ENCODE results near the gene CHN2.
"Not testable (repeated sequence)": the region's sequence is repeated elsewhere in the genome, so short reads cannot be mapped to it uniquely, and the experiment has no call there.

The CHN2 gene

DNA sequence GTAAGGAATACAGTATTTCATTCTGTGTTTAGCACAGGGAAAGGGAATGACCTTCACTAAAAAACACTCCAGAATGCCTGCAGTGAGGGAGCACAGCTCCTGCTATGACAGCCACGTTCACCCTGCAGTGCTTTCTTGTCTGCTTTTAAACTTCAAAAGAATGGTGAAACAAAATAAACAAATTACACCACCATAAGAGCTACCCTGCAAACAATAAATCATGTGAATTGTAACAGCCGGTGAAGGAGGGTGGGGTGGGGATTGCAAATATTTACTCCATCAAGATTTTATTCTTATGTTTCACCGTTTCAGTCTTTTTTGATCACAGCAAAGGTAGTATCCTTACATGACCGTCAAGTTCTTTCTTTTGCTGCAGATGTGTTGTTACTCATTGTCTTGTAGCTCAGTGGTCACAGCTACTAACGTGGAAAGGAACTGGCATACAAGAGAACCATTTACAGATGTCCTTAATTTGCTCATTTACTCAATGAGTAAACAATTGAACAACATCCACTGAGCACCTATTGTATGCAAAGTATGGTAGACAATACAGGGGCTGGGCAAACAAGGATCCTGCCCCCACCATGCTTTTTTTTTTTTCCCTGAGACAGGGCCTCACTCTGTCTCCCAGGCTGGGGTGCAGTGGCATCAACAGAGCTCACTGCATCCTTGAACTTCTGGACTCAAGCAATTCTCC is 4.1 kb upstream of the CHN2 start:
- no peak for DNase-seq

DNA sequence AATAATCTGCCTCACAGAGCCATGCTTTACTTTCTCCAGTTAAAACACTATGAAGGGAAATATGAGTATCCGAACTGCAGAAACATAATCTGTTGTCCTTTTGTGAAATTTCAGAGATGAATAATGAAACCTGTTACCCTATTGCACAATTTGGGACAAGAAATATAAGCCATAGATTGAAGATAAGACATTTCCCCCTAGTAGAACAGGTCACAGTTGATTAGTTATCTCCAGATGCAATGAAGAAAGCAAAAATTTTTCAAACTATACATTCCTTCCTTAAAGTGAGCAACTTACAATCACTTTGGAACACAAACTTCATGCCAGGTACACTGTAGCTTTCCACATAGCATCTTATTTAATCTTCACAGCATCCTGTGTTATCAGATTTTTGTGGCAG is 2.3 kb upstream of the CHN2 start:
- no peak for DNase-seq

DNA sequence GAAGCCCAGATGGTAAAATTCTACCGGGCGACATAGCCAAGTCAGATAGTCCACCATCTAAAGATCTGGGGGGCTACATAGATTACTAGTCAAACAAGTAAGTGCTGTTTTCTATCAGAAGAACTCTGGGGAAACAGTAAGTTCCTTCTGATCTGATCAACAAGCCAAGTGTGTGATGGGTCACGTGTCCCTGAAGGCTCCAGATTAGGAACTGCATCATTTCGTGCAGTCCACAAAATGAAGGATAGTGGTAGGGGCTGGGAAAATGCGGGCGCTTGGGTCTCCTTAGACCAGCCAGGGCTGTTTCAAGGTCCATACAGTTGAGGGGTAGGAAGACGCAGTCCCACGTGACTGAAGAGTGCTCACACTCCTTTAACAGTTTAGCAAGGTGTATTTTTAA is 1.8 kb upstream of the CHN2 start:
- peak; percentile 39 for DNase-seq

DNA sequence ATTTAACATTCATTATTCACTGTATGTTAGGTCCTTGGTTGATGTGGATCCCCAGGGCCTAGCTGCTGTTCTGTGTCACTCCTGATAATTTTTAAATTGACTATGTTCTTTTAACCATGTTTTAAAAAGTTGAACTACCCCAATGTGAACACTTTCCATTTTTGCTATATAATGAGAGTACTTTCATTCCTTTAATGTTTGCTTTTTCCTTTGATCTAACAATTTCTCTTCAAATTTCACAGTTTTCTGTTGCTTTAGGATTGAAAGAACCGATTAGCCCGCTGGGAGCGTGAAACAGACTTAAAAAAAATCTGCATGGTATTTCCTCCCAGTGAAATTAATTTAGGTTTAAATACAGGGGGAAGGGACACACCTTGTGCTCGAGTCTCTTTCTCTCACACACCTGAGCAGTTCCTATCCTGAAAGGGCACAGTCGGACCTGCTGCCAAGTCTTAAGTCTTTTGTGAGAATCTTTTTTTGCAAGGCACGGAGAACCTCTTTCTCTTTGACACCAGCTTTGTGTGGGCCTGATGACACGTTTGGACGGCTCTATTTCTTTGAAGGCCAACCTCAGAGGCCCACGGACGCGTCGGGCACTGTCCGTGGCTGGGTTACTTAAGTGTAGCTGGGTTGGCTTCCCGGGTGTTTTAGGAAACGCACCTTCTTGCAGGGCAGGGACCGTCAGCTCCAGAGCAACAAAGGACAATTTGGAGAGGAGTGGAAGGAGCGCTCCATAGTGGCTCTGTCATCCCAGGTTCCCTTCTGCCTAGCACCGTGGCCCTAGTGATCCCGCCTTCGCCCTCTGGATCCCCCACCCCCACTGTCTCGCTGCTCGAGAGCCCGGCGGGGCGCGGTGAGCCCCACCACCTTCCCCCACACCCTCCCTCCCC is 1.0 kb upstream of the CHN2 start:
- peak; percentile 60 for DNase-seq

DNA sequence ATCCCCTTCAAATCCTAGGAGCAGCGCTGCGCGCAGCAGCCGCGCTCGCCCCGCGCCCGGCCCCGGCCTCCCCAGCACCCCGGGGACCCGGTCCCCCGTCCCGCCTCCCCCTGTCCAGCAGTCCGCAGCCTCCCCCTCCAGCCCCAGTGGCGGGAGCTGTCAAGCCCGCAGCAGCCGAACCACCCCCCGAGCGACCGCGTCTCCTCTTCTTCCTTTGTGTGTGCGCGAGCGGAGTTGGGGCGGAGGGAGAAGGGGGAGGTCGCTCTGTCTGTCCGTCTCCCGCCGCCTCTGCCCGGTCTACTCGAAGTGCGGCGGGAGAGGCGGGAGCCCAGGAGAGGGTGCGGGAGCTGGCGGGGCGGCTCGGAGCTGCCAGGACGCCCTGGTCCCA is 375 bp upstream of the CHN2 start:
- peak; percentile 82 for DNase-seq

DNA sequence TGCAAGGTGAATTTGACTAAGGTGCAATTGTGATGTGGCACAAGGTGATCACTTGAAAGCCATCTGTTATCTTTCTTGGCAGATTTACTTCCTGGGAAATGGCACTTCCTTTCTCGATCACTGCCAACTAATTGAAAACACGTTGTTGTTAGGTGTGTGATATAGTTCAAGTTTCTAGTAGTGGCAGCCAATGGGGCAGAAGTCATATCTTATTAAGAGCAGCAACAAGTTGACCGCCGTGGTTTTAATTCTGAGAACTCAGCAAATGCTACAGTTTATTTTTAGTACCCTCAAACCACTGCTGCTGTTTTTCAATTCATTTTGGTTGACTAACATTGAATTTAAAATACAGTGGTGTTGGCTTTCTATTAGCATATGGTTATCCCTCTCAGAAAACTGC is 1.6 kb downstream of the CHN2 start:
- DNase-seq: no peak

DNA sequence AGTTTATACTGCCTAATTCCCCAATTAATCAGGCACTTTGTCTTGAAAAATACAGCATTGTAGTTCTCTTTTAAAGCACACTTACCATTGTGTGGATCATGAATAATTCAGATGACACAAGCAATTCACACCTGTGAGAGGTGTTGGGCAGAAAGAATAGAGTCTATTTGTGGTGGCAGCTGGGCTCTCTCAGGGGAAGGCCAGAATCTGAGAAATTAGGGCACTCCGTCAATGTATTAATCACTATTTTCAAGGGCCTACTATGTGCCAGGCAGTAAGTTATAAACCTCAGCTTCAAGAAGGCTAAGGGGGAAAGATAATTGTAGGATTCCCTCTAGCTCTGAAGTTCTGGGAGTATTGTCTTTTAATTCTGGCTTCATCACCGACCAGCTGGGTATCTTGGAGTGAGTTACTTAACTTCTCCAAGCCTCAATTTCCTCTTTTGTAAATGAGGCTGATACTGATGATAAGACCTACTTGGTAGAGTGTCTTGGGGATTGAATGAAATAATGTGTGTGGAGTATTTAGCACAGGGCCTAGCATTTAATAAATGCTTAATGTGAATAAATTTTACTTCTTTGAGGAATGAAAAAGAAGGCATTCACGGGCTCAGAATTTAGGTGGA is 2.5 kb downstream of the CHN2 start:
- no peak for DNase-seq

DNA sequence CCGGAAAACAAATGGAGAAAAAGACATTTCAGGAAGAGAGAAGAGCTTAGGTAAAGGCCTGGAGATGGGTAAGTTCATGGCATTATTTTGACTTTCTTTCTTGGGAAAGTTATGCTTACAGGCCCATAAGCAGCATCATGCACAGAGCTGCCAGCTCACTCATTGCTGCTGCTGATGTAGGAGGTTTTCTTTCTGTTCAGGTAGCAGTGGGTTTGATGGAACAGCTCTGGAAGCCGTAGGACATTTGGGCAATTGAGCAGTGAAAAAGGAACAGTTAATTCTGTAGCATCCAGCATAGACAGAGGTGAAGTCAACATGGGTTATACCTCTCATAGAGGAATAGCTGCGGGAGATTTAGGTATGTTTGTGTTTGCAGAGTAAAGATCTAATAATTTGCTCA is 3.3 kb downstream of the CHN2 start:
- DNase-seq: no peak

DNA sequence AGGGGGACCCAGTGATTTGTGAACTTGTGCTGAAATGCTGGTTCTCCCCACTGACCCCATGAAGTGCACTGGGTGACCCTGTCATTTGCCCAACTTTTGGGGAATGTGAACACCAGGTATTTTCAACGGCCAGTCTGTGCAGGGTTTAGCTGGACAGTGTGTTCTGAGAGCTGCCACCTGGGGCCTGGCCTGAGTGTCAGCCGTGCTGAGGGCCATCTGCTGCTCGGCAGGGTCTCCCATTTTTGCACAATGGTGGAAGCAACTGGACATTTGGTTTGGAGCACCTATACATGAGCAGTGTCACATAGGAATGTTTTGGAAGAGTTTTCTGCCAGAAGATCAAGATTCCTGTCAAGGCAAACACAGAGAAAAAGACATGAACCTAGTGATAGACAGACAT is 5.2 kb downstream of the CHN2 start:
- no peak for DNase-seq

DNA sequence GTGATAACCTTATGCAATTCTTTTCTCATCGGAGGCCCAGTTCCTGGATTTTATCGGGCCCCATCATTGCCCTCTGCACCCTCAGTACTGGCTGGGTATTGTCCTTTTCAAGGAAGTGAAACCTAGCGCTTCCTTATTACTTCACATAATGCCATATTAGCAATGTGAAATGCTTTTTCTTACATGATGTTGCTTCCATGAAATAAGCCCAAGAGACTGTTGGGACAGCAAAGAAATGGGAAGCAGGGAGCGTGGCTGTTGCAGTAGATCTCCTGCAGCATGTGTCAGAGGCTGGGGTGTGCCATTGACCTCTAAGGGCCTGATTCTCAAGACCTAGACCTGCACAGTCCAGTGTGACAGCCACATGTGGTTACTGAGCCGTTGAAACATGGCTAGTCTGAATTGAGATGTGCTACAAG is 8.1 kb downstream of the CHN2 start:
- no peak for DNase-seq

DNA sequence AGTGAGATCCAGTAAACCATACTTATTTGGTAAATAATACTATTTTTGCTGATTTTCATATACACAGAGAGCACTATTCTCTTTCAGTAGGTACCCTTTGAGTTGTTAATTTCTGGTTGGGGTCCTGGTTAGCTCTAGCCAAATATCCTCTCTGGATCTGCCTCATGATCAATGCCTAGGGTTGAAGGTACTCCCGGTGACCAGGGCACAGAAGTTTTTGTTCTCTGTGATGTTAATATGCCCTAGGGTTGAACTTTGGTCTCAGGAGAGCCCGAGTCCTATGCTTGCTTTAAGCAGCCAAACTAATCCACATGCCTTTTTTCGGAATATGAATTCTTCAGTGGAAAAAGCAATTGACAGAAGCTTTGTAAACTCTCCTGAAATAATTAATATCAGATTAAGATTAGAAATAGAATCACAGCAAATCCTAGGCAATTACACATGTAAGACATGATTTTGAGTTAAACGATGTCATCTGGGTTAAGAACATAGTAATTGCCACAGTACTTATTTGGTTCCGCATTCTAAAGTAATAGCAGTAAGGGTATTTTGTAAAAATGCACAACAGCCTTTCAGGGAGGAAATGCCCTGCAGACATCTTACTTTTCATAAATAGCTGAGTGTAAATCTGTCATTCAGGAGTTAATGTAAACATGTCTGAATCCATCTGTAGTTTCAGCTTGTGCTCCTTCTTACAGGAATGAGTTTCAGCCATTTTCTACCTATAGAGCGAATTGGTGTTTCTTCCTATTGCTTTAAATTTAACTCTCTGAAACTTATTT is 10.1 kb downstream of the CHN2 start:
- no peak for DNase-seq

DNA sequence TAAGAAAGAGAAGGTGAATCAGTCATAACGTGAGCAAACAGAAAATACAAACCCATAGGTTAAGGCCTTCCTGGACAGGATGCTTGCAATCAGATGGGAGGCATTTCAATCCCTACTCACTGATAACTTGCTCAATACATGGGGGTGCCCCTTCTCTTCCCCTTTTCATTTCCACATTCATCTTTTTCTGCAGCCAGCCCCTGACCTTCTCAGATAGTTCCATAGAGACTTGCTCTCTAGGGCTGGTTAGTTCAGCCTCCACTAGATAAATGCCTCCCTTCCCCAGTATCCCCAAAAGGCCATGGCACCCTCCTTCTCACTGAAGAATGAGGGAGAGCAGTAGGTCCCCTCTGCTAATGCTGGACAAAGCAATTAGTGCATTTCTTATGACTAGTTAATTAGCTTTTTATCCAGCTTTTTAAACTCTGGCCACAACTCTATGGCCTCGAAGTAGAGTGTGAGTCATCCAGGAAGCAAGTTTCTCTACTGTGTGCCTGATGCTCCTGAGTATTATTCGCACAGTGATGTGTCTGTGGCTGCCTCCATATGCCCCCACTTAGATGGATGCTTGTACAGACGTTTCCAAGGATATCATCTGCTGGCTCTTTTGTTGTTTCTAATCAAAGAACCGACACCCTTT is 12.7 kb downstream of the CHN2 start:
- DNase-seq: no peak

DNA sequence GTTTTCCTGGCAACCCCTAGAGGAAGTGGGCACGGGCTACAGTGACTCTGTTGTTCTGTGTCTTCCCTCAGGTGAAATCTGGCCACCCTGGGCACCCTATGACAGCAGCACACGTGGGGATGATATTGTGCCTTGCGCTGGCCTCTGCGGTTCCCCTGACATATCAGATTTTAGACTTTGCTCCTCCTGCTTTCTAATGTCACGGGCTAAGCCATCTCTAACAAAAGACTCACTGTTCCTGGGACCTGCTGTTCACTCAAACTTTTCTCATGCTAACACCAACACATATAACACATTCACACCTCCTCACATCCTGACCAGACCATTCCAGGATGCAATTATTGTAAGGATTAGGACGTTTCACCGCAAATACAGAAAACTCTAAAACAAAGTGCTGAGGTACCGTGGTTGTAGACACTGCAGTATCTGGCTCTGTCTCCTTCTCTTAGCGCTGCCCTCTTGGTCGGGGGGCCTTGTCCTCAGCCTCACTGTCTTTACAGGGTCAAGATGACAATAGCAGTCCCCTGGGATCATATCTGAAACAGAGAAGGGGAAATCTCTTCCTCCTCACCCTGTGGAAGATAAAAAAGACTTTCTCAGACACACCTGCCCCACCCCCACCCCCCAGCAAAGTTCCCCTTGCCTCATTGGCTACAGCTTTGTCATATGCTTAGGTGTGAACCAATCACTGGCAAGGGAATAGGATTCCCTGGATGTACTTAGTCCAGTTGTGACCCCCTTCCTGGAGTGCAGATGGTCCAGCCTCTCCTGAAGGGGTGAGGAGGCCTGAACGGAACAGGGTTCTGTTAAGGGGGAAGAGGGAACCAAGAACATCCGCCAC is 14.1 kb downstream of the CHN2 start:
- DNase-seq: no peak

DNA sequence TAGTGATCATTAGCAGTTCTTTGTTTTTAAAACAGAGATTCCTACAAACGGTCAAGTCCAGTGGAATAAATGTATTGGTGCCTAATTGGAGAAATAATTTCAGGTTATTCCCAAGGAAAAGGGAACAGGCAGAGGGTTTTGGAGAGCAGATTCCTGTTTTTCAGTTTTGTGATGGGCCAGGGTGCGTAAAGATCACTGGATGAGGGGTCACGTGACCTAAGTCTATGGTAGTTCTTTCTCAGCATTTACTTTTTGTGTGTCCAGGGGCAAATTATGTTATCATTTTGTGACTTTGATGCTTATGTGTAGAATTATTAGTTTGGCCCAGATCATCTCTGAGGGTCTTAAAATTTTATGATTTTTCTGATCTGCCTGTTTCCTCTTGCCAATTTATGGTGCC is 15.2 kb downstream of the CHN2 start:
- no peak for DNase-seq

DNA sequence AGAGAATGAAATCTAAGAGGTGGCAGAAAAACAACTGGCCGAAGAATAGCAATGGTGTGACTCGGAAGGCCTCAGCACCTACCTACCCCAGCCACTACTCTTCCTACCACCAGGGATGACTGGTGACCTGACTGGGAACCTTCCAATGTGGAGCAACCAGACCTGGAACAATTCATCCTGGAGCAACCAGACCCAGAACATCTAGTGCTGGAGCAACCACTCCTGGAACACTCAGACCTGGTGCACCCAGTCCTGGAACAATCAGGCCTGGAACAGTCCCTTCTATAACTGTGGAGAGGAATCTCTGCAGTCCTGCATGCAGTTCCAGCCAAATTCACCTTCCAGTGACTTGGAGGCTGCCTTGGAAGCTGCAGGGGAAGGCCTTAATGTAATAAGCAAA is 18.2 kb downstream of the CHN2 start:
- not testable (repeated sequence) for DNase-seq

DNA sequence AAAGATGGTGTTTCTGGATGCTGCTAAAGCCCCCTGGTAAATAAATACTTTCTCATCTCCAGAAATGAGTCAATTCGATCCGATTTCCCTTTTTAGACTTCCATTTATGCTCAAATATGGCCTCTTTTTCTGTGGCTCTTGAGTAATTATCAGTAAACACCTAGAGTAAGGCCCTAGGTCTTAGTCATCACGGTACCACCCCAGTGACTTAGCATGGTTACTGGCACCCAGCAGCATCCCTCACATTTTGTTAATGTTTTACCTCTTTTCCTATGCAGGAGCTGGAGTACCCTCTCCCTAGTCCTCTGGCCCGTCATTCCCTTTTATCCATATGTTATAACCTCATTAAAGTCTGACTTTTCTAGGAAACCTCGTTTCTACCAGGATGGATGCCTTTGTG is 19.5 kb downstream of the CHN2 start:
- DNase-seq: no peak

DNA sequence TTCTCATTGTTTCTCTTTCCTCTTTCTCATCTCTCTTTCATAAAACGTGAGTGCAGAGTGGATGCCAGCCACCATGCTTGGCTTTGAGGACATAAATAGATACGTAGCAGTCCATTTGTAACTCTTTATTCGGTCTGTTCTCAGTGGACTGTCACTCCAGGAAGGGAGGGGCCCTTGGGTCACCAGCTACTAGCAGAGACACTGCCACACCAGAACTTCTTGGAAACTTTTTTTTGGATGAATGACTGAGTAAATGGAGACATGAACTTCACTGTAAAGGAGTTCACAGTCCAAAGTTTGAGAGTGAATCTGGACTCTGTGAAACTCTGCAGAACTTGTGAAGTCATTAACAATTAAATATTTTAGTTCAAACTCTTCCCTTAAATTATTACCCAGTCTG is 20.2 kb downstream of the CHN2 start:
- DNase-seq: no peak

DNA sequence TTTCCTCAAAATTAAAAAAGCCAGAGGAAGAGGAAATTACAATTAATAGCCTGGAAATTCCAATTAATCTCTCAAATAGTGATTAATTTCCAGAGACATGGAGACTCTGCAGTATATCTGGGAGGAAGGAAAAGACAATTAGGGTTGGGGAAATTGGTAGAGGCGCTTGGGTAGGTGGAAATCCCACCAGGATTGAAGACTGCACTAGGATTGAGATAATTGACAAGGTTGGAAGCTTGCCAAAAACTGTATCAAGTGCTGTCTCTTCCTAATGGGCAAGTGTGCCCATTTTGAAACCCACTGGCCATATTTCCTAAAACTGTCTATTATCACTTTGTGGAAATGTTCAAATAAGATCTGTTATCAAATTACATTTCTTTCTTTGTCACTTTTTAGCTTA is 21.6 kb downstream of the CHN2 start:
- DNase-seq: no peak

DNA sequence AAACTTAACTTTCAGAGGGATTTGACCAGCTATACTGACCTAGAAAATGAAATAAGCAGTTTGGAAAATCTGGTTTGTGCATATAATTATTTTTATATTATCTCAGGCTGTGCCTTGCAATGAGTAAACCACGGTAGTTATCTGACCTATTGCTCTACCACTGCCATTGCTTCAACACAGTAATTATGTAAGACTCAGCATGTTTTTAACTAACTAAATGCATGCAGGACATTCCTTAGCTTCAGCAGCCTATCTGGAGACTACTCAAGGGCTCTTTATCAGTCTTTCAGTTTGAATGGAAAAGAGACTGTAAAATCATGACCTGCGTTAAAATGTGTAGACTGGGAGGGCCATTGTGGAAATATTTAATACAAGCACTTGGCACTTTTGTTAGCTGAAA is 22.5 kb downstream of the CHN2 start:
- DNase-seq: no peak

DNA sequence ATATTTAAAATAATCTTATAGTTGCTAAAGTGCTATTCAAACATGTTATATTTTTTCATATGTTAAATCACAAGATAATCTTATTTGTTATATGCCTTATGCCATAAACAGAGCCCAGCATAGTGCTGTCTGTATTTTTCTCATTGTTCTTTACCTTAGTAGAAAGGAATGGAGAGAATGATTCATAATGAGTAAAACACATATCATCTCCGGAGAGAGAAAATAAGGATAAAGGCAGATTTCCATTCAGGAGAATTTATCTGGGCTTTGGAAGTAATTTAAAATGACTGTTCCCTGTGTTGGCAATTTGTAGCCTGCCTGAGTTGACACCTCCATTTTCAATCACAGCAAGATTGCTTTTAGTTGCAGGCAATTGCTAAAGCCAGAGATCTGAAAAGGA is 30.2 kb downstream of the CHN2 start:
- no peak for DNase-seq

DNA sequence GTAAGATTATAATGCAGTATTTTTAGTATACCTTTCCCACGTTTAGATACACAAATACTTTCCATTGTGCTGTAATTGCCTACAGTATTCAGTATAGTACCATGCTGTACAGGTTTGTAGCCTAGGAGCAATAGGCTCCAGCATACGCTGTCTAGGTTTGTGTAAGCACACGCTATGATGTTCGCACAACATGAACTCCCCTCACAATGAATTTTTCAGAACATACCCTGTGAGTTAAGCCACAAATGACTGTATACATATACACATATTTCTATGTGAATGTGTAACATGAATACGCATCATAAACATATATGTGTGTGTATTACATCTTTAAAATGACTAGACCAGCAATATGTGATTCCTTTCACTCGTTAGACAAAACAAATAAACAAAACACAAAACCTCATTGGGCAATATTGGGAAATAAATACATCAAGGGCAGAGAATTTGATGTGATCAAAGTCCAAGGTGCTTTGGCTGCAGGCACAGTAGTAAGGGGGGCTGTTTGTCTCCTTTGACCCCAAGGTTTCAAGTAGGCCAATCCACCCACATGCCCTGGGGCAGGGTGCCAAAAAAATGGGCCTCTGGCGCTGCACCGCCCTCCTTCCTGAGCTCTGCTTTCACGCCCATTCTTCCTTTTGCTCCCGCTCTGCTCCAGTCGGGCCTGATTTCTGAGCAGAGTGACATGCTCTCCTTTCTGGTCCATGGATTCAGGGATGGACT is 33.9 kb downstream of the CHN2 start:
- DNase-seq: no peak
